ENCODE measurements around the gene ESRP2.
A peak's percentile ranks its signal among the peaks of the same experiment; 100 is the strongest.

Gene ESRP2

DNA sequence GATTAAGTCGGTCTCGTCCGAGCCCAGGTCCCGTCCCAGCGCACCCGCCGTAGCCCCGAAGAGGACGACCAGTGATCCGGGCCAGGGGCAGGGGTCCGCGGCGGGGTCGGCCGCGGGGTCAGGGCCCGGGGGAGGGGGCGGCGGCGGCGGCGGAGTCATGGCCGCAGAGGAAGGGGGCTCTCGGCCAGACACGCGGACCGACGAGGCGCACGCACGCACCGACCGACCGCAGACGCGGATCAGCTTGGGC is at the start of gene ESRP2:
ESRP2 (minus strand) TSS at position 241 of the 250 bp plus-strand sequence; CDS start at position 159, 82 bp downstream.
- TF ChIP-seq, protein P1, sequence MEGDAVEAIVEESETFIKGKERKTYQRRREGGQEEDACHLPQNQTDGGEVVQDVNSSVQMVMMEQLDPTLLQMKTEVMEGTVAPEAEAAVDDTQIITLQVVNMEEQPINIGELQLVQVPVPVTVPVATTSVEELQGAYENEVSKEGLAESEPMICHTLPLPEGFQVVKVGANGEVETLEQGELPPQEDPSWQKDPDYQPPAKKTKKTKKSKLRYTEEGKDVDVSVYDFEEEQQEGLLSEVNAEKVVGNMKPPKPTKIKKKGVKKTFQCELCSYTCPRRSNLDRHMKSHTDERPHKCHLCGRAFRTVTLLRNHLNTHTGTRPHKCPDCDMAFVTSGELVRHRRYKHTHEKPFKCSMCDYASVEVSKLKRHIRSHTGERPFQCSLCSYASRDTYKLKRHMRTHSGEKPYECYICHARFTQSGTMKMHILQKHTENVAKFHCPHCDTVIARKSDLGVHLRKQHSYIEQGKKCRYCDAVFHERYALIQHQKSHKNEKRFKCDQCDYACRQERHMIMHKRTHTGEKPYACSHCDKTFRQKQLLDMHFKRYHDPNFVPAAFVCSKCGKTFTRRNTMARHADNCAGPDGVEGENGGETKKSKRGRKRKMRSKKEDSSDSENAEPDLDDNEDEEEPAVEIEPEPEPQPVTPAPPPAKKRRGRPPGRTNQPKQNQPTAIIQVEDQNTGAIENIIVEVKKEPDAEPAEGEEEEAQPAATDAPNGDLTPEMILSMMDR (IDR thresholded peaks at IDR 0.05; ENCODE audit: insufficient read depth, low read depth, low read length, missing control alignments) = no peak
- DNase-seq (ENCODE audit: low read depth) = no peak
- peak within 1 kb of the TSS; percentile 57 for H3K4me3 ChIP-seq (ENCODE audit: low read depth, low read length)

DNA sequence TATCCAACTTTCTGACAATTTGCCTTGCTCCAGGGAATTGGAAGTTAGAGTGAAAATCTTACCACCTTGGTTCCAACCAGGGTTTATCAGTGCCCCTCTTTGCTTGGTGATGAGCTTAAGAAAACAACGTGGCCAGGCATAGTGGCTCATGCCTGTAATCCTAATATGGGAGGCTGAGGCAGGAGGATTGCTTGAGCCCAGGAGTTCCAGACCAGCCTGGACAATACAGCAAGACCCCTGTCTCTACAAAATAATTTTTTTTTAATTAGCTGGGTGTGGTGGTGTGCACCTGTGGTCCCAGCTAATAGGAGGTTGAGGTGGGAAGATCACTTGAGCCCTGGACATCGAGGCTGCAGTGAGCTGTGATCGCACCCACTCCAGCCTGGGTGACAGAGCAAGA is 49.8 kb upstream of the ESRP2 start:
- TF ChIP-seq, protein P1 (IDR thresholded peaks at IDR 0.05; ENCODE audit: insufficient read depth, low read depth, low read length, missing control alignments) = no peak
- no peak for DNase-seq (ENCODE audit: low read depth)
- H3K4me3 ChIP-seq (ENCODE audit: low read depth, low read length) = peak overlapping the region; percentile 1

DNA sequence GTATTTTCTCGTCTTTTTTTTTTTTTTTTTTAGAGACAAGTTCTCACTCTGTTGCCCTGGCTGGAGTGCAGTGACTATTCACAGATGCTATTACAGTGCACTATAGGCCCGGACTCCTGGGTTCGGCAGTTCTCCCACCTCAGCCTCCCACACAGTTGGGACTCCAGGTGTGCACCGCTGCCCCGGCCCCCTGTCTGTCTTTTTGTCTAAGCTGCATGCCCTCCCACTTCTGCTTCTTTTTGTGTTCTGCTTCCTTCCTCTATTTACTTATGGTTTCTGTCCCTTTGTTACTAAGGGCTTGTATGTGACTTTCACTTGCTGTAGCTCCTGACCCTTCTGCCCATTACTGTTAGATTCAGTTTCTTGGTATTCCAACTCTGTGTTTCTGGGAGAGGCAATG is 48.9 kb upstream of the ESRP2 start:
- TF ChIP-seq, protein P1 (IDR thresholded peaks at IDR 0.05; ENCODE audit: insufficient read depth, low read depth, low read length, missing control alignments) = no peak
- DNase-seq (ENCODE audit: low read depth) = peak; percentile 76
- H3K4me3 ChIP-seq (ENCODE audit: low read depth, low read length) = peak overlapping the region; percentile 16

DNA sequence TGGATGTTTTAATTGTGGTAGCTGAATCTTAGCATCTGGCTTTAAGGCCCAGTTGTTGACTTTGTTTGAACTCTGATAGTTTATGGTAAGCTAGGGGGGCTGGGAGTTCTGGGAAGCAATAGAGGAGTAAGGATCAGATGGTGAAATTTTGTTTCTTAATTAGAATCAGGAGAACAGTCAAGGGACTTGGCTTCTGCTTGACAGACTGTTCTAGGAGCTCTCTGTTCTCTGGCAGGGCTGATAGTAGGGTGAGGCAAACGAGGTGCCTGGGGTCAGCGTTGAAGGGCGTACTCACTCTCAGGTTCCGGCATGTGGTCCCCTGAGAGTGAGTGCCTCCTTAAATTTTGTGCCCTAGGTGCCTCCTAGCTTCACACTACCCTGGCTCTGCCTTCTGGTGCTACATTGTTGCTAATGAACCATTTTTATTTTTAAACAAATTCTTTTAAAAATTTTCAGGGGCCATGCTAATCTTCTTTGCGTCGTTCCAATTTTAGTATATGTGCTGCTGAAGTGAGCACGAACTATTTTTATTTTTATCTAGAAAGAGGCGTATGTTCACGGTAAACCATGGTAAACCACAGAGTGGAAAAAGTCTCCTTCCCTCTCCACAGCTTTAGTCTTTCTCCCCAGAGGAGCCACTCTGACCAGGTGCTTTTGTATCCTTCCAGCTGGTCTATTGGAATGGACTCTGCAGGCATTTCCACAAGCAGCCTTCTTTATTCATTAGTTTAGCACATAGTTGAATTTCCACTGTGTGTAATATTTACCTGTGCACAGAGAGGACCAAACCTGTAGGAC is 48.1 kb upstream of the ESRP2 start:
- TF ChIP-seq, protein P1 (IDR thresholded peaks at IDR 0.05; ENCODE audit: insufficient read depth, low read depth, low read length, missing control alignments) = no peak
- peak overlapping the region; percentile 22 for H3K4me3 ChIP-seq (ENCODE audit: low read depth, low read length)
- peak; percentile 68 for DNase-seq (ENCODE audit: low read depth)

DNA sequence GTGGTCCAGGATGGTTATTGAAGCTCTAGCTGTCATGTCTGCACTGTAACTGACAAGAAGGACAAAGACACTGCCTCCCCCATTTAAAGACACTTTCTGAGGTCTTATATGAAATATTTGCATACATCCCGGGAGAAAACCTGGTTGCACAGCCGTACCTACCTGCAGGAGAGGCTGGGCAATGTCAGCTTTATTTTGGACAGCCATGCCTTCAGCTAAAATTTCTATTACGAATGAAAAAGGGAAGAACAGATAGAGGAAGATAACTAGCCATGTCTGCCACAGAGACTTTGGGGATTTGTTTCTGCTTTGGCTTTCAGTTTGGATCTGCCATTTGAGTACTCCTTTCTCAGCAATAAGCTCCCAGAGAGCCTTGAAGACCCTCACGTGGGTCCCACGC is 47.4 kb upstream of the ESRP2 start:
- TF ChIP-seq, protein P1 (IDR thresholded peaks at IDR 0.05; ENCODE audit: insufficient read depth, low read depth, low read length, missing control alignments) = no peak
- no peak for DNase-seq (ENCODE audit: low read depth)
- peak overlapping the region; percentile 22 for H3K4me3 ChIP-seq (ENCODE audit: low read depth, low read length)

DNA sequence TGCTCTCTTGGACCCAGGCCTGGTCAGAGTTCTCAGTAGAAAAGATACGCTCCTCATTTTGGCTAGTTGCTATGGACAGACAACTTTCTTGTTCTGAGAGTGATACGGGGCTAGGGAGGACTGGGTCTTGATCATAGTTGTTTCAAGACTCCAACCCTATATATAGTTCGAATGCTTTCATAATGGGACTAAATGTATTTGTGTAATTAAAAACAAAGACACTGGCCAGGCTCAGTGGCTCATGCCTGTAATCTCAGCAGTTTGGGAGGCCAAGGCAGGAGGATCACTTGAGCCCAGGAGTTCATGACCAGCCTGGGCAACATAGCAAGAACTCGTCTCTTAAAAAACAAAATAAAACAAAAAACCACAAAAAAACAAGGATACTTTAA is 46.1 kb upstream of the ESRP2 start:
- TF ChIP-seq, protein P1 (IDR thresholded peaks at IDR 0.05; ENCODE audit: insufficient read depth, low read depth, low read length, missing control alignments) = no peak
- DNase-seq (ENCODE audit: low read depth) = no peak
- no peak overlapping the region for H3K4me3 ChIP-seq (ENCODE audit: low read depth, low read length)

All from GM12865 (cell line).